HCT116 (cell line): ENCODE results near the gene CD9. TPM values are rescaled to one million over a fixed set of nuclear protein-coding genes. Genes with fewer than 3 reads are reported as not detected.

ENCODE experiments used
- ATAC-seq: fragments of 200-7000 bp; cut with Tn5 transposase; 2 replicates; pipeline ENCODE4 v1.9.1; 2020; ENCODE audit warnings: mild to moderate bottlenecking, moderate library complexity
- BruUV-seq: library from RNA; stranded (reverse); fragments of 400-500 nt; replicated peaks from 2 replicates; lab custom pipeline; 2021; lab: Mats Ljungman, UMichigan
- CTCF ChIA-PET: fragments of 300-600 bp; sonication (Branson Sonifier 250); formaldehyde crosslinking; loops from one replicate; lab custom pipeline; 2021; ENCODE audit warnings: antibody characterized with exemption; lab: Charles Lee
- POLR2A ChIA-PET: fragments of 300-600, 350-600 bp; sonication (Branson Sonifier 250); formaldehyde crosslinking; loops from one replicate; lab custom pipeline; 2021; ENCODE audit warnings: antibody characterized with exemption; lab: Charles Lee
- RAD21 ChIA-PET, 2 experiments: fragments of 300-600 bp; sonication (Branson Sonifier 250); formaldehyde crosslinking; loops; one replicate each; lab custom pipeline; 2023; ENCODE audit warnings: low total read pairs in 2 of 2; ENCODE audit not compliant: uncharacterized antibody in 2 of 2, unreplicated experiment in 2 of 2, low non-redundant PET in 1 of 2; lab: Charles Lee
- DNase-seq: peaks from one replicate; pipeline ENCODE4 v3.0.0-alpha.2; 2010; ENCODE audit warnings: low read depth, low spot score
- H2AFZ ChIP-seq: fragments of 200-600 bp; shearing (Covaris generic), sonication (generic); 2 replicates; pipeline ENCODE4 v1.6.1; 2017; ENCODE audit warnings: low read depth, mixed run types, mixed read lengths, antibody characterized with exemption, low read length; ENCODE audit not compliant: poor library complexity, severe bottlenecking
- H3K27ac ChIP-seq: 2 replicates; pipeline ENCODE4 v1.5.1; 2012; ENCODE audit warnings: low read depth, low read length
- H3K27me3 ChIP-seq: fragments of 200-600 bp; sonication (generic); 2 replicates; pipeline ENCODE4 v1.6.1; 2016; ENCODE audit warnings: mixed run types, low read length, mixed read lengths; ENCODE audit not compliant: insufficient read depth
- H3K36me3 ChIP-seq, 2 experiments: fragments of 200-500 bp in 1 of 2; fragments of 200-600 bp in 1 of 2; sonication (Bioruptor generic) in 1 of 2; sonication (generic) in 1 of 2; 2 replicates each; pipeline versions ENCODE4 v1.5.1 to v1.6.1; 2014 to 2016; ENCODE audit warnings: low read length in 2 of 2, inconsistent platforms in 1 of 2, mixed read lengths in 1 of 2, mixed run types in 1 of 2; ENCODE audit not compliant: insufficient read depth in 2 of 2, control insufficient read depth in 1 of 2
- H3K4me1 ChIP-seq, 2 experiments: fragments of 200-600 bp in 1 of 2; sonication (generic) in 1 of 2; 2 replicates each; pipeline versions ENCODE4 v1.5.1 to v1.6.1; 2012 to 2017; ENCODE audit warnings: low read length in 2 of 2, inconsistent platforms in 1 of 2, mild to moderate bottlenecking in 1 of 2, mixed read lengths in 1 of 2, mixed run types in 1 of 2, moderate library complexity in 1 of 2; ENCODE audit not compliant: insufficient read depth in 2 of 2, control insufficient read depth in 1 of 2
- H3K4me2 ChIP-seq: fragments of 200-600 bp; sonication (generic); 2 replicates; pipeline ENCODE4 v1.6.1; 2017; ENCODE audit warnings: mixed run types, low read length, mixed read lengths
- H3K4me3 ChIP-seq, 2 experiments: fragments of 200-600 bp in 1 of 2; sonication (generic) in 1 of 2; replicated peaks in 1 of 2; 2 replicates each; pipeline ENCODE4 v1.5.1; 2011 to 2016; ENCODE audit warnings: low read length in 2 of 2, control low read depth in 1 of 2, low read depth in 1 of 2, mild to moderate bottlenecking in 1 of 2, mixed read lengths in 1 of 2, mixed run types in 1 of 2
- H3K79me2 ChIP-seq: fragments of 200-600 bp; sonication (generic); 2 replicates; pipeline ENCODE4 v1.6.1; 2017; ENCODE audit warnings: mild to moderate bottlenecking, mixed run types, low read length, moderate library complexity, mixed read lengths; ENCODE audit not compliant: insufficient read depth
- H3K9ac ChIP-seq: fragments of 200-600 bp; sonication (generic); 2 replicates; pipeline ENCODE4 v1.6.1; 2016; ENCODE audit warnings: low read length, mixed read lengths
- H3K9me2 ChIP-seq: fragments of 200-600 bp; sonication (generic), shearing (Covaris generic); 2 replicates; pipeline ENCODE4 v1.6.1; 2017; ENCODE audit warnings: mixed run types, mild to moderate bottlenecking, moderate library complexity; ENCODE audit not compliant: insufficient read depth
- H3K9me3 ChIP-seq, 2 experiments: fragments of 200-500 bp in 1 of 2; fragments of 200-600 bp in 1 of 2; sonication (Bioruptor generic) in 1 of 2; sonication (generic) in 1 of 2; 2 replicates each; pipeline ENCODE4 v1.6.1; 2014 to 2017; ENCODE audit warnings: low read length in 2 of 2, mixed read lengths in 2 of 2, inconsistent platforms in 1 of 2, low read depth in 1 of 2, mild to moderate bottlenecking in 1 of 2, mixed run types in 1 of 2, moderate library complexity in 1 of 2; ENCODE audit not compliant: control insufficient read depth in 1 of 2, insufficient read depth in 1 of 2
- H4K20me1 ChIP-seq: fragments of 200-600 bp; sonication (generic), shearing (Covaris generic); 2 replicates; pipeline ENCODE4 v1.6.1; 2017; ENCODE audit warnings: mixed run types, mild to moderate bottlenecking, moderate library complexity; ENCODE audit not compliant: insufficient read depth
- CBX3 ChIP-seq: IDR thresholded peaks from 2 replicates; pipeline ENCODE4 v1.6.1; 2012; ENCODE audit warnings: low read depth
- CEBPB ChIP-seq: IDR thresholded peaks from 2 replicates; pipeline ENCODE4 v1.6.1; 2012; ENCODE audit warnings: low read depth
- ELF1 ChIP-seq: IDR thresholded peaks from 2 replicates; pipeline ENCODE4 v1.6.1; 2012; ENCODE audit warnings: low read depth, borderline replicate concordance
- EZH2 ChIP-seq: fragments of 200-600 bp; sonication (generic); IDR thresholded peaks from 2 replicates; pipeline ENCODE4 v1.6.1; 2017; ENCODE audit warnings: antibody characterized with exemption, mixed run types
- JUND ChIP-seq: IDR thresholded peaks from 2 replicates; pipeline ENCODE4 v1.6.1; 2012
- MAX ChIP-seq: IDR thresholded peaks from 2 replicates; pipeline ENCODE4 v1.6.1; 2012
- POLR2A ChIP-seq: IDR thresholded peaks from 2 replicates; pipeline ENCODE4 v1.7.0; 2011; ENCODE audit warnings: borderline replicate concordance; ENCODE audit not compliant: insufficient read depth, insufficient read length; ENCODE audit errors: extremely low read depth
- POLR2AphosphoS5 ChIP-seq: IDR thresholded peaks from 2 replicates; pipeline ENCODE4 v1.6.1; 2011; ENCODE audit warnings: mild to moderate bottlenecking, low read depth, low read length, moderate library complexity
- REST ChIP-seq: IDR thresholded peaks from 2 replicates; pipeline ENCODE4 v1.6.1; 2012; ENCODE audit warnings: low read depth
- SIN3A ChIP-seq: IDR thresholded peaks from 2 replicates; pipeline ENCODE4 v1.6.1; 2012; ENCODE audit warnings: low read depth
- SP1 ChIP-seq: IDR thresholded peaks from 2 replicates; pipeline ENCODE4 v1.6.1; 2012; ENCODE audit warnings: low read depth
- SRF ChIP-seq: IDR thresholded peaks from 2 replicates; pipeline ENCODE4 v1.6.1; 2012; ENCODE audit warnings: low read depth
- TCF7L2 ChIP-seq: IDR thresholded peaks from 2 replicates; pipeline ENCODE4 v1.7.0; 2011; ENCODE audit warnings: borderline replicate concordance, inconsistent platforms; ENCODE audit not compliant: insufficient read depth, insufficient read length; ENCODE audit errors: extremely low read depth
- YY1 ChIP-seq: IDR thresholded peaks from 2 replicates; pipeline ENCODE4 v1.6.1; 2011; ENCODE audit warnings: low read length, low read depth, moderate library complexity, mild to moderate bottlenecking; ENCODE audit not compliant: insufficient replicate concordance; ENCODE audit errors: extremely low read depth
- ZFX ChIP-seq: fragments of 450-650 bp; IDR thresholded peaks from 2 replicates; pipeline ENCODE4 v1.6.1; 2017
- ZNF274 ChIP-seq: fragments of 200-500 bp; sonication (Bioruptor generic); IDR thresholded peaks from 2 replicates; pipeline ENCODE4 v1.6.1; 2014; ENCODE audit warnings: mild to moderate bottlenecking, low read depth, low read length, inconsistent platforms
- intact Hi-C: fragments of 100-400 bp; cut with micrococcal nuclease; formaldehyde crosslinking; loops from 2 replicates; pipeline ENCODE4 v1.10.0; 2022
- total RNA-seq: library from RNA; stranded (reverse); gene quantifications from one replicate; pipeline ENCODE4 v1.2.1, GENCODE V29; 2021; ENCODE audit not compliant: unreplicated experiment
- TF ChIP-seq, protein P1 (sequence below), 3 experiments: fragments of 200-600 bp in 1 of 3; sonication (generic) in 1 of 3; IDR thresholded peaks in 2 of 3; conservative IDR thresholded peaks in 1 of 3; 2 replicates each; pipeline ENCODE4 v1.5.1; 2012 to 2017; ENCODE audit warnings: low read depth in 2 of 3, low read length in 2 of 3, antibody characterized with exemption in 1 of 3, borderline replicate concordance in 1 of 3, control low read depth in 1 of 3, mild to moderate bottlenecking in 1 of 3, mixed read lengths in 1 of 3, mixed run types in 1 of 3, moderate library complexity in 1 of 3; ENCODE audit not compliant: insufficient read depth in 1 of 3
- TF ChIP-seq, protein P2 (sequence below): IDR thresholded peaks from 2 replicates; pipeline ENCODE4 v1.6.1; 2011; ENCODE audit warnings: mild to moderate bottlenecking, low read length, moderate library complexity; ENCODE audit not compliant: insufficient replicate concordance; ENCODE audit errors: extremely low read depth
- TF ChIP-seq, protein P3 (sequence below): IDR thresholded peaks from 2 replicates; pipeline ENCODE4 v1.6.1; 2012

The CD9 gene
- total RNA-seq, 1 experiment from 2014 or later: 182 TPM

- RAD21 ChIA-PET: no interaction called here
- TF ChIP-seq SRF: no peak
- TF ChIP-seq SIN3A: no peak
- TF ChIP-seq POLR2AphosphoS5: no peak
- TF ChIP-seq CBX3: no peak
- TF ChIP-seq ELF1: no peak
- TF ChIP-seq REST: no peak
- no peak for TF ChIP-seq MAX
- TF ChIP-seq EZH2: no peak
- no peak for TF ChIP-seq ZFX
- TF ChIP-seq JUND: no peak
- TF ChIP-seq, protein P1, sequence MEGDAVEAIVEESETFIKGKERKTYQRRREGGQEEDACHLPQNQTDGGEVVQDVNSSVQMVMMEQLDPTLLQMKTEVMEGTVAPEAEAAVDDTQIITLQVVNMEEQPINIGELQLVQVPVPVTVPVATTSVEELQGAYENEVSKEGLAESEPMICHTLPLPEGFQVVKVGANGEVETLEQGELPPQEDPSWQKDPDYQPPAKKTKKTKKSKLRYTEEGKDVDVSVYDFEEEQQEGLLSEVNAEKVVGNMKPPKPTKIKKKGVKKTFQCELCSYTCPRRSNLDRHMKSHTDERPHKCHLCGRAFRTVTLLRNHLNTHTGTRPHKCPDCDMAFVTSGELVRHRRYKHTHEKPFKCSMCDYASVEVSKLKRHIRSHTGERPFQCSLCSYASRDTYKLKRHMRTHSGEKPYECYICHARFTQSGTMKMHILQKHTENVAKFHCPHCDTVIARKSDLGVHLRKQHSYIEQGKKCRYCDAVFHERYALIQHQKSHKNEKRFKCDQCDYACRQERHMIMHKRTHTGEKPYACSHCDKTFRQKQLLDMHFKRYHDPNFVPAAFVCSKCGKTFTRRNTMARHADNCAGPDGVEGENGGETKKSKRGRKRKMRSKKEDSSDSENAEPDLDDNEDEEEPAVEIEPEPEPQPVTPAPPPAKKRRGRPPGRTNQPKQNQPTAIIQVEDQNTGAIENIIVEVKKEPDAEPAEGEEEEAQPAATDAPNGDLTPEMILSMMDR (IDR thresholded peaks at IDR 0.05 in 2 of 3, conservative IDR thresholded peaks at IDR 0.05 in 1 of 3; ENCODE audit: borderline replicate concordance in 1 of 3, insufficient read depth in 1 of 3, low read depth in 2 of 3, low read length in 2 of 3): no peak
- TF ChIP-seq CEBPB: no peak
- no peak for TF ChIP-seq TCF7L2
- TF ChIP-seq, protein P2, sequence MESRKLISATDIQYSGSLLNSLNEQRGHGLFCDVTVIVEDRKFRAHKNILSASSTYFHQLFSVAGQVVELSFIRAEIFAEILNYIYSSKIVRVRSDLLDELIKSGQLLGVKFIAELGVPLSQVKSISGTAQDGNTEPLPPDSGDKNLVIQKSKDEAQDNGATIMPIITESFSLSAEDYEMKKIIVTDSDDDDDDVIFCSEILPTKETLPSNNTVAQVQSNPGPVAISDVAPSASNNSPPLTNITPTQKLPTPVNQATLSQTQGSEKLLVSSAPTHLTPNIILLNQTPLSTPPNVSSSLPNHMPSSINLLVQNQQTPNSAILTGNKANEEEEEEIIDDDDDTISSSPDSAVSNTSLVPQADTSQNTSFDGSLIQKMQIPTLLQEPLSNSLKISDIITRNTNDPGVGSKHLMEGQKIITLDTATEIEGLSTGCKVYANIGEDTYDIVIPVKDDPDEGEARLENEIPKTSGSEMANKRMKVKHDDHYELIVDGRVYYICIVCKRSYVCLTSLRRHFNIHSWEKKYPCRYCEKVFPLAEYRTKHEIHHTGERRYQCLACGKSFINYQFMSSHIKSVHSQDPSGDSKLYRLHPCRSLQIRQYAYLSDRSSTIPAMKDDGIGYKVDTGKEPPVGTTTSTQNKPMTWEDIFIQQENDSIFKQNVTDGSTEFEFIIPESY: no peak
- no peak for TF ChIP-seq POLR2A
- TF ChIP-seq, protein P3, sequence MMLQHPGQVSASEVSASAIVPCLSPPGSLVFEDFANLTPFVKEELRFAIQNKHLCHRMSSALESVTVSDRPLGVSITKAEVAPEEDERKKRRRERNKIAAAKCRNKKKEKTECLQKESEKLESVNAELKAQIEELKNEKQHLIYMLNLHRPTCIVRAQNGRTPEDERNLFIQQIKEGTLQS: no peak
- TF ChIP-seq SP1: no peak
- no peak for TF ChIP-seq YY1
- TF ChIP-seq ZNF274: no peak
Measured at GRCh38 chr12:6231359-6232268, 31.4 kb downstream of the CD9 start.

More at GRCh38 chr12:6231359-6232268, 31.4 kb downstream of the CD9 start:
- DNase-seq: no peak
- POLR2A ChIA-PET: no interaction called here
- Histone ChIP-seq H3K9ac (no peak overlapping the region), H3K36me3 (peaks cover 27 to 41% of the 10 kb centered on the region in 2 experiments; a peak in 3 of 4 replicates), H3K4me3 (no peak overlapping the region), H3K4me2 (no peak overlapping the region), H2AFZ (no peak overlapping the region), H3K9me3 (no peaks in the 10 kb centered on the region), H4K20me1 (no peaks in the 10 kb centered on the region), H3K9me2 (no peaks in the 10 kb centered on the region), H3K4me1 (peaks cover 43 to 47% of the 10 kb centered on the region in 2 experiments), H3K79me2 (peaks cover 35% of the 10 kb centered on the region), H3K27ac (no peak overlapping the region), H3K27me3 (no peaks in the 10 kb centered on the region)
- CTCF ChIA-PET: no interaction called here
- intact Hi-C loops: no loop called here
- ATAC-seq: no peak
- no TSS peak for BruUV-seq
